K562 (cell line): ENCODE measurements around the gene TMEM164. TPM values are rescaled to one million over a fixed set of nuclear protein-coding genes. Genes with fewer than 3 reads are reported as not detected.

Source experiments
- ATAC-seq: fragments of 200-7000 bp; cut with Tn5 transposase; 3 replicates; pipeline ENCODE4 v1.9.1; 2020; ENCODE audit warnings: moderate library complexity
- BruUV-seq: library from RNA; stranded (reverse); fragments of 400-500 nt; replicated peaks from 2 replicates; lab custom pipeline; 2021; lab: Mats Ljungman, UMichigan
- CTCF ChIA-PET: fragments of 300-600 bp; formaldehyde crosslinking; extraction: SDS; loops from one replicate; lab custom pipeline; 2021; ENCODE audit warnings: low intra/inter-chr PET ratio; lab: Yijun Ruan, JAX
- POLR2A ChIA-PET: fragments of 300-600, 350-650 bp; sonication (Branson Sonifier 250); formaldehyde crosslinking; extraction: SDS; loops from one replicate; lab custom pipeline; 2021; ENCODE audit warnings: antibody characterized with exemption, inconsistent platforms; lab: Yijun Ruan, JAX
- DNase-seq, 4 experiments: peaks; one replicate each; pipeline versions ENCODE4 v3.0.0 to v3.0.0-alpha.2; 2011 to 2018; ENCODE audit warnings: low spot score in 3 of 4, mixed read lengths in 3 of 4; ENCODE audit errors: extremely low read depth in 1 of 4
- FAIRE-seq: peaks from 2 replicates; lab custom pipeline; 2011; peaks lifted over from hg19 to GRCh38; lab: Jason Lieb, UNC
- H2AFZ ChIP-seq: 2 replicates; pipeline ENCODE4 v1.6.0; 2011; ENCODE audit warnings: low read depth, low read length, control low read depth, inconsistent platforms
- H3K27ac ChIP-seq: fragments of 200-600 bp; 3 replicates; pipeline ENCODE4 v1.8.0; 2011; ENCODE audit warnings: low read depth, mild to moderate bottlenecking, control low read depth, inconsistent platforms, low read length, moderate library complexity, mixed read lengths; ENCODE audit errors: extremely low read depth
- H3K27me3 ChIP-seq, 2 experiments: fragments of 300-600 bp in 1 of 2; 2 replicates in 1 of 2; 3 replicates in 1 of 2; pipeline versions ENCODE4 v1.6.0 to v1.8.0; 2011; ENCODE audit warnings: inconsistent platforms in 2 of 2, low read length in 2 of 2, mild to moderate bottlenecking in 1 of 2, mixed read lengths in 1 of 2, moderate library complexity in 1 of 2; ENCODE audit not compliant: control insufficient read depth in 2 of 2, insufficient read depth in 2 of 2
- H3K36me3 ChIP-seq: fragments of 300-600 bp; 3 replicates; pipeline ENCODE4 v1.8.0; 2011; ENCODE audit warnings: mild to moderate bottlenecking, low read length, inconsistent platforms; ENCODE audit not compliant: control insufficient read depth, insufficient read depth
- H3K4me1 ChIP-seq, 2 experiments: fragments of 200-600 bp in 1 of 2; replicated peaks in 1 of 2; 2 replicates in 1 of 2; 3 replicates in 1 of 2; pipeline versions ENCODE4 v1.5.1 to v1.8.0; 2011; ENCODE audit warnings: inconsistent platforms in 2 of 2, low read length in 2 of 2, mild to moderate bottlenecking in 1 of 2, mixed read lengths in 1 of 2, moderate library complexity in 1 of 2; ENCODE audit not compliant: control insufficient read depth in 2 of 2, insufficient read depth in 2 of 2
- H3K4me2 ChIP-seq: 2 replicates; pipeline ENCODE4 v1.6.1; 2011; ENCODE audit warnings: low read length, control low read depth, inconsistent platforms, mixed read lengths; ENCODE audit not compliant: insufficient read depth
- H3K4me3 ChIP-seq: fragments of 200-600 bp; sonication (generic), shearing (Covaris generic); 2 replicates; pipeline ENCODE4 v1.5.1; 2016; ENCODE audit warnings: control low read depth, inconsistent platforms
- H3K79me2 ChIP-seq: fragments of 200-600 bp; 3 replicates; pipeline ENCODE4 v1.8.0; 2011; ENCODE audit warnings: low read length, inconsistent platforms; ENCODE audit not compliant: control insufficient read depth, insufficient read depth
- H3K9ac ChIP-seq, 2 experiments: 2 replicates each; pipeline versions ENCODE4 v1.6.0 to v1.6.1; 2011; ENCODE audit warnings: low read depth in 2 of 2, low read length in 2 of 2, control low read depth in 1 of 2, inconsistent platforms in 1 of 2, mild to moderate bottlenecking in 1 of 2, mixed read lengths in 1 of 2; ENCODE audit not compliant: insufficient read depth in 1 of 2
- H3K9me1 ChIP-seq: one replicate; pipeline ENCODE4 v1.6.0; 2011; ENCODE audit warnings: inconsistent platforms, mild to moderate bottlenecking, low read length, moderate library complexity; ENCODE audit not compliant: control insufficient read depth, insufficient read depth
- H3K9me3 ChIP-seq: replicated peaks from 2 replicates; pipeline ENCODE4 v1.5.1; 2011; ENCODE audit warnings: low read depth, low read length, inconsistent platforms; ENCODE audit not compliant: control insufficient read depth, insufficient read depth
- H4K20me1 ChIP-seq: replicated peaks from 2 replicates; pipeline ENCODE4 v1.6.1; 2011; ENCODE audit warnings: low read length, inconsistent platforms, mixed read lengths; ENCODE audit not compliant: control insufficient read depth, insufficient read depth
- WGBS: fragments of 100-300 bp; shearing (Covaris generic); methylation state at CpG from one replicate; pipeline ENCODE4 v1.1.6; 2016; ENCODE audit warnings: low coverage, mixed read lengths; ENCODE audit not compliant: insufficient coverage; ENCODE audit errors: missing lambda C conversion rate; 5-methylcytosine and 5-hydroxymethylcytosine counted together
- in situ Hi-C: fragments of 300-500 bp; cut with MboI; formaldehyde crosslinking; loops from 4 replicates; pipeline ENCODE4 v1.15.0; 2018; ENCODE audit warnings: inconsistent platforms, mixed read lengths
- intact Hi-C: fragments of 100-400 bp; cut with micrococcal nuclease; formaldehyde crosslinking; loops from 2 replicates; pipeline ENCODE4 v1.14.2; 2022
- polyA plus RNA-seq, 8 experiments: library from polyadenylated mRNA; depleted of rRNA in 4 of 8; stranded (reverse) in 5 of 8; unstranded in 3 of 8; fragments of >200 nt; fragmentation: Nextera tagmentation in 2 of 8; fragmentation: Illumina TruSeq in 1 of 8; extraction: Ambion mirVana in 2 of 8; extraction: Trizol in 1 of 8; gene quantifications; 2 replicates each; pipeline versions ENCODE4 v1.2.1 to v1.2.3, GENCODE V29; 2011 to 2014; ENCODE audit warnings: inconsistent platforms in 1 of 8, missing spikeins in 1 of 8
- total RNA-seq, 7 experiments: library from RNA; depleted of rRNA in 6 of 7; stranded (reverse); fragments of >200 nt in 6 of 7; fragmentation: Illumina TruSeq in 2 of 7; extraction: Trizol in 2 of 7; gene quantifications; 2 replicates each; pipeline versions ENCODE4 v1.2.1 to v1.2.3, GENCODE V29; 2011 to 2021; ENCODE audit warnings: low replicate concordance in 1 of 7
- TF ChIP-seq, protein P1 (sequence below): fragments of 450-650 bp; IDR thresholded peaks from 2 replicates; pipeline ENCODE4 v1.7.1; 2018; ENCODE audit warnings: mild to moderate bottlenecking, low read depth; ENCODE audit not compliant: partially characterized antibody
- TF ChIP-seq, protein P2 (sequence below): fragments of 450-650 bp; IDR thresholded peaks from 2 replicates; pipeline ENCODE4 v1.6.1; 2016

Gene TMEM164
- total and polyA plus RNA-seq, 9 of the 15 experiments (the other 6 are each of a cell fraction or from before 2014, with no cell fraction given), result 2.4 to 57.3 (median 23.1) TPM

GRCh38 chrX:110000000-110000399, 2.9 kb upstream of the TMEM164 start:
- no TSS peak for BruUV-seq
- ATAC-seq (no peak), FAIRE-seq (no peak), DNase-seq (peak in 1 of 4 experiments; percentile 16)
- no peak overlapping the region for H3K4me2 ChIP-seq
- 0 out of 4 replicates have a peak overlapping the region, but pooled peaks of 1 of the 2 experiments have one; percentile 11 for H3K9ac ChIP-seq
- in situ Hi-C loops, result no loop called here
- H3K36me3 ChIP-seq, result peaks cover 13% of the 10 kb centered on the region; the same call in 1 of the 3 replicates
- TF ChIP-seq, protein P1, sequence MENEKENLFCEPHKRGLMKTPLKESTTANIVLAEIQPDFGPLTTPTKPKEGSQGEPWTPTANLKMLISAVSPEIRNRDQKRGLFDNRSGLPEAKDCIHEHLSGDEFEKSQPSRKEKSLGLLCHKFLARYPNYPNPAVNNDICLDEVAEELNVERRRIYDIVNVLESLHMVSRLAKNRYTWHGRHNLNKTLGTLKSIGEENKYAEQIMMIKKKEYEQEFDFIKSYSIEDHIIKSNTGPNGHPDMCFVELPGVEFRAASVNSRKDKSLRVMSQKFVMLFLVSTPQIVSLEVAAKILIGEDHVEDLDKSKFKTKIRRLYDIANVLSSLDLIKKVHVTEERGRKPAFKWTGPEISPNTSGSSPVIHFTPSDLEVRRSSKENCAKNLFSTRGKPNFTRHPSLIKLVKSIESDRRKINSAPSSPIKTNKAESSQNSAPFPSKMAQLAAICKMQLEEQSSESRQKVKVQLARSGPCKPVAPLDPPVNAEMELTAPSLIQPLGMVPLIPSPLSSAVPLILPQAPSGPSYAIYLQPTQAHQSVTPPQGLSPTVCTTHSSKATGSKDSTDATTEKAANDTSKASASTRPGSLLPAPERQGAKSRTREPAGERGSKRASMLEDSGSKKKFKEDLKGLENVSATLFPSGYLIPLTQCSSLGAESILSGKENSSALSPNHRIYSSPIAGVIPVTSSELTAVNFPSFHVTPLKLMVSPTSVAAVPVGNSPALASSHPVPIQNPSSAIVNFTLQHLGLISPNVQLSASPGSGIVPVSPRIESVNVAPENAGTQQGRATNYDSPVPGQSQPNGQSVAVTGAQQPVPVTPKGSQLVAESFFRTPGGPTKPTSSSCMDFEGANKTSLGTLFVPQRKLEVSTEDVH, result no peak
- TF ChIP-seq, protein P2, sequence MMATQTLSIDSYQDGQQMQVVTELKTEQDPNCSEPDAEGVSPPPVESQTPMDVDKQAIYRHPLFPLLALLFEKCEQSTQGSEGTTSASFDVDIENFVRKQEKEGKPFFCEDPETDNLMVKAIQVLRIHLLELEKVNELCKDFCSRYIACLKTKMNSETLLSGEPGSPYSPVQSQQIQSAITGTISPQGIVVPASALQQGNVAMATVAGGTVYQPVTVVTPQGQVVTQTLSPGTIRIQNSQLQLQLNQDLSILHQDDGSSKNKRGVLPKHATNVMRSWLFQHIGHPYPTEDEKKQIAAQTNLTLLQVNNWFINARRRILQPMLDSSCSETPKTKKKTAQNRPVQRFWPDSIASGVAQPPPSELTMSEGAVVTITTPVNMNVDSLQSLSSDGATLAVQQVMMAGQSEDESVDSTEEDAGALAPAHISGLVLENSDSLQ, result peak; percentile 70
- H4K20me1 ChIP-seq, result no peaks in the 10 kb centered on the region
- peaks cover 28 to 51% of the 10 kb centered on the region in 2 experiments for H3K4me1 ChIP-seq
- H3K27me3 ChIP-seq, result no peaks in the 10 kb centered on the region
- H3K9me3 ChIP-seq, result no peaks in the 10 kb centered on the region
- H2AFZ ChIP-seq, result peak overlapping the region; percentile 67
- H3K27ac ChIP-seq, result peak overlapping the region; percentile 57; the same call in 2 of the 3 replicates
- WGBS, result 44% methylated on average over 5 of the region's 5 CpGs
- ChIA-PET POLR2A (no interaction called here), CTCF (no interaction called here)
- intact Hi-C loops, result loop anchor here (5.0 kb wide), 2 partner anchors 43 to 78 kb away; no protein-coding TSS in a partner anchor
- H3K9me1 ChIP-seq, result no peaks in the 10 kb centered on the region
- H3K4me3 ChIP-seq, result no peak overlapping the region
- peaks cover 21% of the 10 kb centered on the region for H3K79me2 ChIP-seq
